GM18499 (cell line): ENCODE measurements around the gene MAP2K6.

Experiments used
- ATAC-seq: cut with Tn5 transposase; IDR thresholded peaks from one replicate; pipeline ENCODE4 v1.9.1; 2021; ENCODE audit warnings: moderate number of reproducible peaks; ENCODE audit not compliant: insufficient read depth, unreplicated experiment

Gene MAP2K6

GRCh38 chr17:69424287-69425041, 10.0 kb downstream of the MAP2K6 start:
- no peak for ATAC-seq

GRCh38 chr17:69425978-69426377, 11.5 kb downstream of the MAP2K6 start:
- ATAC-seq: no peak

GRCh38 chr17:69427486-69428197, 13.1 kb downstream of the MAP2K6 start:
- ATAC-seq: no peak

GRCh38 chr17:69428252-69428980, 13.9 kb downstream of the MAP2K6 start:
- ATAC-seq: no peak

GRCh38 chr17:69430488-69430887, 16.0 kb downstream of the MAP2K6 start:
- ATAC-seq: no peak

DNA sequence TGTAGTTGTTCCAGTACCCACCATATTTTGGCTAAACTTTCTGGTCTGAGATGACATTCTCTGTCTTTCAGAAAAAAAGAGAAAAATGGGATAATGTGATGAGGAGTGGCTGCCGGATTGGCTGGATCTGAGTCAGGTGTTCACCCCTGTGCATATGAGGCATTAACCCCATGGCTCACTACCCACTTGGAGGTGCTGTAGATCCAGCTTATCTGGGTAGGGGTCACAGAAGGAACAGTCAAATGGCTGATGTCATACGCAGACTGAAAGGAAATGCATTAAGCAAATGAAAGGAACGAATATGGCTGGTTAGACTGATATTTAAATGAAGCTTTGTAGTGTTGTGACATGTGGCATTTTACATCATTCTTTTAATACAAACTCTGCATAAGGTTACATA, 17.3 kb downstream of the MAP2K6 start:
- ATAC-seq: no peak

DNA sequence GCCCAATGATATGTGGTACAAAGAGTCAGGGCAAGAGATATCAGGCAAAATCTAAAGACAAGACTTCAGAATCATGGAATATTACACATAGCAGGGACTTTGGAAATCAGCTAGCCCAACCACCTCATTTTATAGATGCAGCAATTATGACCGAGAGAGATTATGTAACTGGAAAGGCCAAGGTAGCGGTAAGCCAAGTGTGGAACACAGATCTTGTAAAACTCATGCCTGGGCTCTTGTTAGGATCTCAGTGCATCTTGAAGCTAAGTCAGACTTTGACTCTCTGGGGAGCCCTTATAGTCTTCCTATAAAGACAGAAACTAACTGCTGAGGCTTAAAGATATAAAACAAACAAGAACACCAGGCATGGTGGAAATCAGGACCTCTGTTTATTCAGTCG, 18.6 kb downstream of the MAP2K6 start:
- no peak for ATAC-seq

DNA sequence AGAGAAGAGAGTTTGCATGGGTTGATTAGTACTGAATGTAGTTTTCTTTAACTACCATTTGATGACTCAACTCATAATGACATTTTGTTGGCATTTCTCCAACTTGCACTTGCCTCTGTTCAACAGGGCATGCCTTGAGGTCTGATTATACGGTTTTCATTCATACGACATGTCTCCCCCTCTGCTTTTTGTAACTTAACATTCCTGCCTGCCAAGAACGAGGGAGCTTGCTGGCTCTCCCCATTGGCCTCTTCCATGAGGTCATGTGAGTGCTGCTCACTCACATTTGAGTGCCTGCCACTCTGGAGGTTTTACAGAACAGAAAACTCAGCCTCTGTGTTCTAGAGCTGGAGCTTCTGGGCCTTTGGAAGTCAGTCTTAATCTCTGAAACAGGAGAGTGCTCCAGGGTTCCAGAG, 19.7 kb downstream of the MAP2K6 start:
- ATAC-seq: no peak

DNA sequence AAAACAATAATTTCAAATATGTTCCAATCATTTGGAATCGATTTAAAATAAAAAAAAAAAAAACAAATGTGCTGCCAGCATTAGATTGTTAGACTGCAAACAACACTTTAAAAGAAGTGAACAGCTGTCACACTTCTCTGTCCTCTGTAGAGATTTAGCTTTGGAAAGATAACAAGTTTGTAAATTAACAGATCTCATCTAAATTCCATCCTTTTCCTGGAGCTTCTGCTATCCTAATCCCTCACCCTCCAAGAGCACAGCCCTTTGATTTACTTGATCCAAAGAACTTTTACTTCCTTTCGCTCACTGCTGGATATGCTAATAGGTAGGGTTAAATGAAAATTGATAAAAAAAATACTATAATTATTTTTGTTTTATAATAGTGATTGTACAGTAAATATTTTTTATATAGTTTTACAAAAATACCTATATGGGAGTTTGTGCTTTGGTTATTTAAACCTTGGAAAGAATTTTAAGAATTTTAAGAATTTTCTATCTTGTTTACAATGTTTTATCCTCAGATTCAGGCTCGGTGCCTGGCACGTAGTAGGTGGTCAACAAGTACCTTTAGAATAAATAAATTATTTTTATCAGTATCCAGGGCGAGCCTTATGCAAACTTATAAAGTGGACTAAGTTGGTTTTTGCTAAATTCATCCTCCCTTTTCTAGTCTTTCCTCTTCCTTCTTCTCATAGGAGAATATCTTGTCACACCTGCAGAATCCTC, 21.6 kb downstream of the MAP2K6 start:
- ATAC-seq: no peak

- no peak for ATAC-seq
Observed at GRCh38 chr17:69437475-69437874, 23.0 kb downstream of the MAP2K6 start.

DNA sequence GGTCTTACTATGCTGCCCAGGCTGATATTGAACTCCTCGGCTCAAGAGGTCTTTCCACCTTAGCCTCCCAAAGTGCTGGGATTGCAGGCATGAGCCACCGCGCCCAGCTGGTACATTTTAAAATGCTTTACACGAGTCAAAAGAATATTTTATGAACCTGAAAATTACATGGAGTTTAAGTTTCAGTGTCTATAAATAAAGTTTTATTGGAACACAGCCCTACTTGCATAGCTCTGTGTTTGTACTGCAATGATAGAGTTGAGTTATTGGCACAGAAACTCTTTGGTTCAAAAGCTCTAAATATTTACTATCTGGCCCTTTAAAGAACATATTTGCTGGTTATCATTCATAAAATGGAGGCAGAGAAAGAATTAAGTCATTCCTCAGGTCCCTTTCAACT, 24.3 kb downstream of the MAP2K6 start:
- no peak for ATAC-seq

GRCh38 chr17:69441179-69441578, 26.7 kb downstream of the MAP2K6 start:
- no peak for ATAC-seq

DNA sequence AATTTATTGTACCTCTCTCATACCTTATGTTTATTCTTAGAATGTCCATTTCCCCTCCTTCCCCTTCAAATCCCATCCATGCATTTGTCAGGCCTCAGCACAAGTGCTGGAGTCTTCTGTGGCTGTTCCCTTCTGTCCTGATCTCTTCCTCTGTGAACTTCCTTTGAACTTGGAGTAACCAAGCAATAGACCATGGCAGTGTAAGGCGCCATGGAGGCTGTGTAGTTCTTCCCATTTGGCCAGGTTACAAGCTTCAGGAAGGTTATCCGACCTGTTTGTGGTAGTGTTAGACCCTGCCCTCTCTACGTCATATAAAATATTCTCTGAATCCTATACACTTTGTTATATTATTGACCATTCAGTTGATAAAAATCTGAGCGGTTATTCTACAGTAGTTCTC, 28.6 kb downstream of the MAP2K6 start:
- ATAC-seq: no peak

- no peak for ATAC-seq
Observed at GRCh38 chr17:69444023-69444422, 29.5 kb downstream of the MAP2K6 start.

- no peak for ATAC-seq
Observed at GRCh38 chr17:69445132-69445531, 30.6 kb downstream of the MAP2K6 start.

DNA sequence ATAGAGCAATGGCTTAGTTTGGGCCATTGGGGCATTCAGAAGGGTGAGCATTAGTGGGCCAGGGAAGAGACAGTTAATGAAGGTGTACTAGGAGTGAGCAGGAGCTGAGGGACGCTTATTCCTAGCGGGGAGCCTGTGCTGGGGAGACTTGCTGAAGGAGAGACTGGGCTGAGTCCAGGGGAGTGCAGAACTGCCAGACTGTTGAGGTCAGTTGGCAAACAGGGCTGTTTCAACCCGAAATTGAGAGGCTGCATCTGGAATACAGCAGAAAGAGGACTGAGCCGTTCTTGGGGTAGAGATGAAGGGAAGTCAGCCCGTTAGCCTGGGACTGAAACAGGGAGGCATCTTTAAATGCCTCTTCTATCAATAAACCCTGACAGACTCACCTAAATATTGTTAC, 33.2 kb downstream of the MAP2K6 start:
- no peak for ATAC-seq

DNA sequence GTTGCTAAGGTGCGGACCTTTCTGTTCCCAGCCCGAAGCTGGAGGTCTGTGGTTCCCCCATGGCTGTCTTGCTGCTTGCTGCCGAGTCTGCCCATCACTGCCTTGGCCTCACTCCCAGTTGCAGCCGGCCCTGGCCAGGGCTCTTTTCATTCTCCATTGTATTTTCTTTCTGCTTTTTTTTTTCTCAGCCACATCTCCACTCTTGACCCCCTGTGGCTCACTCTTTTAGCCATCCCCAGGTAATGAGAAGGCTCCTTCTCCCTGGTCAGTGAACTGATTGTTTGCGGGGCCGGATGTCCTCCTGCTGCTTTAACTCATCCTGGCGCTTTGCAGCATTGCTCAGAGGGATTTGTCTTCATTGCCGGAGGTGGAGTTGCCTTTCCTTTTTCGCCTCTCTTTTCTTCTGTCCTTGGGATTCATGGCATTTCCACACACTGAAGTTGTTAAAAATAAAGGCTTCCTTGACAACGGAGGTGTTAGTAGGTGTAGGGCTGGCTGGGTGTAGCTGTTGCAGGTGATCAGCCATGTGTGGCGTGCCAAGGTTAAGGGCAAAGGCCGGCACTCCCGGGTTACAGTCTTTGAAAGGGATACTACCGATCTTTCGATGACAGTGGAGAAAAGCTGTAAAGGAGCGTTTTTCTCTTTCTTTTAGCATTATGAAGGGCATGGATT, 34.1 kb downstream of the MAP2K6 start:
- ATAC-seq: no peak

- ATAC-seq: no peak
Observed at GRCh38 chr17:69450131-69450530, 35.6 kb downstream of the MAP2K6 start.

- no peak for ATAC-seq
Observed at GRCh38 chr17:69450918-69451317, 36.4 kb downstream of the MAP2K6 start.
